Activated CD8-positive, alpha-beta T cell treated with anti-CD3 and anti-CD28 coated beads for 36 hours (primary cell): Measurements from ENCODE around the gene DLX4. TPM values are rescaled to one million over a fixed set of nuclear protein-coding genes. Genes with fewer than 3 reads are reported as not detected.

Experiments used
- ATAC-seq: fragments of 200-7000 bp; cut with Tn5 transposase; one replicate; pipeline ENCODE4 v1.10.0; 2021; ENCODE audit warnings: mild to moderate bottlenecking, moderate library complexity
- CTCF ChIA-PET: fragments of 350-600 bp; sonication (Branson Sonifier 250); formaldehyde crosslinking; loops from one replicate; lab custom pipeline; 2021; ENCODE audit warnings: antibody characterized with exemption; lab: Charles Lee
- POLR2A ChIA-PET: fragments of 350-600 bp; sonication (Branson Sonifier 250); formaldehyde crosslinking; loops from one replicate; lab custom pipeline; 2021; ENCODE audit warnings: antibody characterized with exemption; lab: Charles Lee
- DNase-seq: peaks from one replicate; pipeline ENCODE4 v3.0.0-alpha.2; 2020
- H3K27ac Mint-ChIP-seq: one replicate; pipeline ENCODE4 v1.8.0; 2021; ENCODE audit warnings: mild to moderate bottlenecking, mixed read lengths
- H3K27me3 Mint-ChIP-seq: one replicate; pipeline ENCODE4 v1.8.0; 2021; ENCODE audit warnings: mixed read lengths
- H3K36me3 Mint-ChIP-seq: one replicate; pipeline ENCODE4 v1.8.0; 2021; ENCODE audit warnings: low read depth, mixed read lengths
- H3K4me1 Mint-ChIP-seq: one replicate; pipeline ENCODE4 v1.8.0; 2021; ENCODE audit warnings: low read depth, mixed read lengths
- H3K4me3 Mint-ChIP-seq: one replicate; pipeline ENCODE4 v1.8.0; 2021; ENCODE audit warnings: mild to moderate bottlenecking, moderate library complexity, mixed read lengths
- H3K9me3 Mint-ChIP-seq: one replicate; pipeline ENCODE4 v1.8.0; 2021; ENCODE audit warnings: mixed read lengths
- CTCF ChIP-seq: fragments of 200-600 bp; IDR thresholded peaks from one replicate; pipeline ENCODE4 v1.8.0; 2022; ENCODE audit warnings: antibody characterized with exemption, mild to moderate bottlenecking
- intact Hi-C: fragments of 100-400 bp; cut with micrococcal nuclease; formaldehyde crosslinking; loops from one replicate; pipeline ENCODE4 v1.10.0; 2022
- total RNA-seq, 2 experiments: library from RNA; stranded (reverse); gene quantifications; one replicate each; pipeline ENCODE4 v1.2.3, GENCODE V29; 2021

The DLX4 gene
- total RNA-seq, 2 experiments from 2014 or later, result 0.43 to 0.81 TPM

GRCh38 chr17:50015146-50015545 lies 46.2 kb downstream of the DLX4 start:
- POLR2A ChIA-PET, result no interaction called here
- Mint-ChIP-seq H3K27me3 (peaks cover 18% of the 10 kb centered on the region), H3K4me1 (no peaks in the 10 kb centered on the region), H3K27ac (no peak overlapping the region), H3K36me3 (no peaks in the 10 kb centered on the region), H3K9me3 (peaks cover 21% of the 10 kb centered on the region), H3K4me3 (no peak overlapping the region)
- intact Hi-C loops, result no loop called here
- no peak for TF ChIP-seq CTCF
- CTCF ChIA-PET, result interaction anchor here (1.1 to 2.2 kb wide), 3 partner anchors 18 to 73 kb away, joined by 3 to 9 read pairs (median 3); no protein-coding TSS in a partner anchor
- no peak for DNase-seq
- no peak for ATAC-seq

- ChIA-PET CTCF (no interaction called here), POLR2A (no interaction called here)
- DNase-seq, result no peak
- intact Hi-C loops, result no loop called here
- no peak for ATAC-seq
- no peak for TF ChIP-seq CTCF
- peaks cover 9% of the 10 kb centered on the region for H3K9me3 Mint-ChIP-seq
- no peak overlapping the region for H3K27ac Mint-ChIP-seq
- H3K36me3 Mint-ChIP-seq, result no peaks in the 10 kb centered on the region
- no peak overlapping the region for H3K4me3 Mint-ChIP-seq
- H3K4me1 Mint-ChIP-seq, result no peaks in the 10 kb centered on the region
- peaks cover 13% of the 10 kb centered on the region for H3K27me3 Mint-ChIP-seq
These were observed 49.9 kb downstream of the DLX4 start for GRCh38 chr17:50018909-50019308.

- POLR2A ChIA-PET, result no interaction called here
- Mint-ChIP-seq H3K4me3 (no peak overlapping the region), H3K9me3 (no peaks in the 10 kb centered on the region), H3K27me3 (peaks cover 12% of the 10 kb centered on the region), H3K36me3 (no peaks in the 10 kb centered on the region), H3K4me1 (no peaks in the 10 kb centered on the region), H3K27ac (no peak overlapping the region)
- TF ChIP-seq CTCF, result no peak
- CTCF ChIA-PET, result interaction anchor here (1.6 to 2.9 kb wide), 3 partner anchors 66 to 159 kb away, joined by 4 to 16 read pairs (median 15); no protein-coding TSS in a partner anchor
- no peak for ATAC-seq
- no peak for DNase-seq
- intact Hi-C loops, result no loop called here
These were observed 52.0 kb downstream of the DLX4 start for GRCh38 chr17:50020841-50021599.

GRCh38 chr17:50021681-50022370 lies 52.8 kb downstream of the DLX4 start:
- Mint-ChIP-seq H3K9me3 (no peaks in the 10 kb centered on the region), H3K36me3 (no peaks in the 10 kb centered on the region), H3K4me1 (peaks cover 2% of the 10 kb centered on the region), H3K27me3 (peaks cover 7% of the 10 kb centered on the region), H3K4me3 (no peak overlapping the region), H3K27ac (no peak overlapping the region)
- intact Hi-C loops, result no loop called here
- ChIA-PET POLR2A (no interaction called here), CTCF (interaction anchor here (2.0 to 2.9 kb wide), 2 partner anchors 66 to 71 kb away, joined by 15 to 16 read pairs; no protein-coding TSS in a partner anchor)
- ATAC-seq (no peak), DNase-seq (no peak)
- TF ChIP-seq CTCF, result no peak
